IPS DF 4.7 (cell line): ENCODE data around the gene MED27.
"Not testable (repeated sequence)": the region's sequence is repeated elsewhere in the genome, so short reads cannot be mapped to it uniquely, and the experiment has no call there.

Experiments used
- DNase-seq: peaks from one replicate; pipeline ENCODE4 v3.0.0-alpha.2; 2013; ENCODE audit warnings: low spot score; ENCODE audit errors: extremely low read depth

Gene MED27

DNA sequence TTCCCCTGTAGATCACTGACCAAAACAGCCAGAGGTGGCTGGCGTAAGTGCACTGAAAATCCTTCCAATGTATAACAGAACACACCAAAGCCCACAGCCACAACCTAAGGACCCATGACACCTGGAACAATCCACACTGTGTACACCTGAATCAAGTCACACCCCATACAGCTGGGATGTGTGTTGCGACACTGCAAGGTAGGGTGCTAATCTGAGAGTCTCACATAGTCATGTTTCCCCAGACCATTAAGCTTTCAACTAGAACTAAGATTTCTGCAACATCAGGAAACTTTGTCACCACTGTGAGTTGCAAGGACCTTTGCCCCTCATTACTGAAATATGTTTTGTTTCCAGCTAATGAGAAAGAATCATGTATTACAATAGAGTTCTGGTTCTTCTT lies 59.4 kb downstream of the MED27 start:
- no peak for DNase-seq

DNA sequence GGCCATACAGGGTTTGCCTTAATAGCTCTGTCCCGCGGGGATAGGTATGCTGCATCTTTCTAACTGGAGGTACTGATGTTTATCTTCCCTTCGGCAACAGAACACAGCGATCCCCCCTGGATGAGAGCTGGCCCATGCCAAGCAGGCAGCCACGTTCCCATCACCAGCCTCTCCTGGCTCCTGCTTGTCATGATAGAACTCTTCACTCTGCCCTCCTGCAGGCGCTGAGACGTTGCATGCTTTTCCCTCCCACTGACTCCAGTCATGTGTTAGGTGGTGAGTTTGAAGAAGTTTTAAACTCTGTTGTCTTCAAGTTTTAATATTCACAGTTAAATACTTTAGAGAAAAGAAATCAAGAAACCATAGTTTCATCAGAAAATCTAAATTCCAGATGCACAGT lies 60.0 kb downstream of the MED27 start:
- DNase-seq = no peak

DNA sequence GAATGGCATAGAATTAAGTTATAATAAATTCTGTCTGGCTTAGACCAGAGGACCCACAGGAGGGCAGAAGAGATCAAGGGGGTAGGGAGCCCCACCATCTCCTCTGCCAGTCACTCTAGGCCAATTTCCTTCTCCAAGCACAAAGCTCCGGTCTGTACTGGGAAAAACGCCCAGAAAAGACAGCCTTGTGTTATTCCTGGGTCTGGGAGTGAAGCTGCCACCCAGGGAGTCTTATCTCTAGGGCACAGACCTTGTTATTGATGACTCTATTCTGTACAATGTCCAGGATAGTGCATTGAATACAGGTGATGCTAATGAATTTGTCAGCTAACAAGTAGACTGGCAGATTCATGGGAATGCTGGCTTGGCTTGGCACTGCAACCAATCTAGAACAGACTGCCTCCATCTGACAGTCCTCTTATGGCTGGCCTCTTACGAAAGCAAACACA lies 60.7 kb downstream of the MED27 start:
- no peak for DNase-seq

DNA sequence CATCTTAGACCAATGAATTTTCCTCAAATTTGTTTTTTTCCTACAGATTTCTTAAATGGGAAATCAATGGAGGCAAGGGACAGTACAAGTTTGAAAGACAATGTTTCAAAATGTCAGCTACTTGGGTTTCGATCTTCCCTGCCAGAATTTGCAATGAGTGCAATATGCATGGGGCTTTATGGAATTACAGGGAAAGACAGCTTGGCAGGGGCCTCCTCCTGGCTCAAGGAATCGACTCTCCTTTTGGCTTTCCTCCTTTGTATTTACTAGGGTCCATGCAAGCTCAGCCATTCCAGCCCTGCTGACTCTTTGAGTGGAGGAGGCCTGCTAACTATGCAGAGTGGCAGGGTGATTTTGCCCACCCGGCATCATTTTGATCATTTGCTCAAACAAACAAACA lies 63.2 kb downstream of the MED27 start:
- no peak for DNase-seq

DNA sequence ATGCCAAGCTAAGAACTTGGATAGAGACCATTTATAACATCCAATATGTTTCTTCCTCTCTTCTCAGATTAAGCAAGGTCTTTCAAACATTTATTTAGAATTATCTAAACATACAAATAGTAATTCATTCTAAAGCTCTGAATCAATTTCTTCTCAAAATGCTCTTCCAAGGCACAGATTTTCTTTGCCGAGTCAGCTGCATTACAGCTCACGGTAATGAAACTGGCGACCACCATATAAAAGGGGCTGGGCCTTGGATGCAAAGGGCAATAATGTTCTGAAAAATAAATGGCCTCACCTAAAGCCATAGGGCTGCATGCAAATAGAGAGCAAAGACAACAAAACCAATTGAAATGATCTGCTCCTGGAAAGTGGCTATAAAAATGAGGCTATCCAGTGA lies 63.8 kb downstream of the MED27 start:
- no peak for DNase-seq

DNA sequence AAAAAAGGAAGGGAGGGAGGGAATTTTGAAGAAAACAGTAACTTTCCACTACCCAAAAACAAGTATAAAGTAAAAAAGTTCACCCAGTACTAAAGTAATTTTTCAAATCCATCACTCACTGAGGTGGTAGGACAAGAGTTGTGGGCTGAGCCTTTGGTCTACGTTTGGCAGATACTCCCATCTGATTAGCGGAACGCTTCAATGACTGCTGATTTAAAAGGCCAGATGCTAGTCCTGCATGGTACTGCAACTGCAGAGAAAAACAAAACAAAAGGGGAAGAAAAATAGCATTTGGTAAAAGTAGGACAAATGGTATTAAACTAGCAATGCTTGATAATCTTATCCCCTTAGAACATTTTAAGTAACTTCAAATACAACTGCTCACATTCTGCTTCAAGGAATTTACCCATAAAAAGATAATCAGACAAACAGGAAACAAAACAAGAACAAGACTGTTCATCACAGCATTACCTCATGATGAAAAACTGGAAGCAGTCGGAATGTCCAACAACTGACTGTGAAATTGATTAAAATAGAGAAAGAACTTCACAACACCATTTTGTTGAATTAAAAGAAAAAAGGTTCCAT lies 65.4 kb downstream of the MED27 start:
- DNase-seq = no peak

DNA sequence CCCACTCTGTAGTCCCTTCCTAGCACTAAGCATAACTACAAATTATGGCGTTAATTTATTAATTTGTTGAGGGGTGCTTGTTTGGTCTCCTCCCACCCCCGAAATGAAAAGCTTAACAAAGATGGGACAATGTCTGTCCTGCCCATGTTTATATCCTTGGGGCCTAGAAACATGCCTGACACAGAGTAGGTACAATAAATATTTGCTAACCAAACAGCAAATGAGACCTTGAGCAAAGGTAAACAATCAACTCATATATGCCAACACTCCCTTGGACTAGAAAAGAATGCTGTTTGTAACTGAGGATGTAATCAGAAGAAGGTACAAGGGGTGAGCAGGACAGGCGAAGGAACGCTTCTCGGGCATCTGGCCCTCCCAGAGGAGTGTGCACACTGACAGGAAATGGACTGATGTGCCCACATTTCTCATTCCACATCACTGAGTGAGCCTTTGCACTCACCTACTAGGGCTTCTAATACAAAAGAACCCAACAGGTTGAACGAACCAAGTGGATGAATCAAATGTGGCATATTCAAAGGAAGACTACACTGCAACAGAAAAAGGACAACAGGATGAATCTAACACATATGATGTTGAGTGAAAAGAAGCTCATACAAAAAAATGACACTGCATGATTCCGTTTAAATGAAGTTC lies 66.8 kb downstream of the MED27 start:
- DNase-seq = no peak

DNA sequence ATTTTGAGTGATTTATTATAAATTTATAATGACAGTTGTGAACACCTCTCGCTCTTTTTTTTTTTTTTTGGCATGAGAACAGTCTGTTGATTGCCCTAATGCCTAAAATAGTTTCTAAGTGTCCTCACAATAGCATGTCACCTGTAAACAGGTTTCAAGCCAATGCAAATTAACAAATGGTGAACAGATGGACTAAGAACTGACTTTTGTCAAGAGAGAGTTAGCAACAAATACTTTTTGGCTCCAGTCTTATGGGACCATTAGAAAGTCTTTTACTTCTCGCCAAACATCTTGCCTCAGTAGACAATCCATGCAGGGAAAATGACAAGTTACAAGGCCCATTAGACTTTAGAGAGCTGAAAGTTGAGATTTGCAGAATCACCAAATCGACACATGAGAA lies 67.8 kb downstream of the MED27 start:
- no peak for DNase-seq

DNA sequence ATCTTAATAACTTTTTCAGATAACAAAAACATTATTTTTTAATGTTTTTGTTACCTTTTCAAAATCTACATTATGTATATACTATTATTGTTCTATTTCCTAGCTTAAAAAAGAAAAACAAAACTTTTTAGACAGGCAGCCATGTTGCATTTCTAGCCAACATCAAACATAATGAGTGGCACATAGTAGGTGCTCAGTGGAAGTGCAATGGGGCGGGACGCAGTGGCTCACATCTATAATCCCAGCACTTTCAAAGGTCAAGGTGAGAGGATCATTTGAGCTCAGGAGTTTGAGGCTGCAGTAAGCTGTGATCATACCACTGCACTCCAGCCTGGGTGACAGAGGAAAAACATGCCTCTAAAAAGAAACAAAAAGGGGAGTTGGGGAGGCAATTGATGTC lies 68.4 kb downstream of the MED27 start:
- DNase-seq = no peak

DNA sequence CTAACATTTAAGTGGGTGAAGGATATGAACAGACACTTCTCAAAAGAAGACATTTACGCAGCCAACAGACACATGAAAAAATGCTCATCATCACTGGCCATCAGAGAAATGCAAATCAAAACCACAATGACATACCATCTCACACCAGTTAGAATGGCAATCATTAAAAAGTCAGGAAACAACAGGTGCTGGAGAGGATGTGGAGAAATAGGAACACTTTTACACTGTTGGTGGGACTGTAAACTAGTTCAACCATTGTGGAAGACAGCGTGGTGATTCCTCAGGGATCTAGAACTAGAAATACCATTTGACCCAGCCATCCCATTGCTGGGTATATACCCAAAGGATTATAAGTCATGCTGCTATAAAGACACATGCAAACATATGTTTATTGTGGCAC lies 69.5 kb downstream of the MED27 start:
- DNase-seq = not testable (repeated sequence)

DNA sequence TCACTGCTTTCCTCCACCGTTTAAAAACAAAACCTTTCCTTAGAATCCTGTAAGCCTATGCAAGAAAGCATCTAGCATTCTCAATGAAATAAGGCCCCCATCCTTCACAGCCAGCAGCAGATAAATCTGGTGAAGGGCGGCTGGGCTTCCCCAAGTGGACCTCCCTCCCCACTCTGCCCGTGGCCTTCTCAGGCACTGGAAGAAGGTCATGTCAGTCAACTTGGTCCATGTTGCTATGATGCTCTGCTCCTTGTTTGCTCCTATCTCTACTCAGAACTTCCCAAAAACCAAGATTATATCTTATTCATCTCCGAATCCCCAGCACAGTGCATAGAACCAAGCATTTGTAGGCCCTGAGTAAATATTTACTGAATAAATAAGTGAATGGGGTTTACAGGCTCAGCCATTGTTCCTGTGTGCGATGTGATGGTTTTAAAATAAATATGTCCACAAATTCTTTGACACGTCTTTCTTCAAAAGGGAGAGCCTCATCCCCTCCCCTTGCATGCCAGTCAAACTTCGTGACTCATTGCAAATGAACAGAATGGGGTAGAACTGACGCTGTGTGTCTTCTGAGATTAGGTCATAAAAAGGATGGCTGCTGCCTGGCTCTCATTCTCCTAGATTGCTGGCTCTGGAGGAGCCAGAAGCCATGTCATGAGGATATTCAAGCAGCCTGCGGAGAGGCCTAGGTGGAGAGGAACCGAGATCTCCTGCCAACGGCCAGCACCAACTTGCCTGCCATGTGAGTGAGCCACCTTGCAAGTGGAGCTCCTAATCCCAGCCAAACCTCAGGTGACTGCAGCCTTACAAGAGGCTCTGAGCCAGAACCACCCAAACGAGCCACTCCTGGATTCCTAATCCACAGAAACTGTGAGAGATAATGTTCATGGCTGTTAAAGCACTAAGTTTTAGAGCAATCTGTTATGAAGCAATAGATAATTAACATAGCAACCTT lies 70.5 kb downstream of the MED27 start:
- DNase-seq = no peak

DNA sequence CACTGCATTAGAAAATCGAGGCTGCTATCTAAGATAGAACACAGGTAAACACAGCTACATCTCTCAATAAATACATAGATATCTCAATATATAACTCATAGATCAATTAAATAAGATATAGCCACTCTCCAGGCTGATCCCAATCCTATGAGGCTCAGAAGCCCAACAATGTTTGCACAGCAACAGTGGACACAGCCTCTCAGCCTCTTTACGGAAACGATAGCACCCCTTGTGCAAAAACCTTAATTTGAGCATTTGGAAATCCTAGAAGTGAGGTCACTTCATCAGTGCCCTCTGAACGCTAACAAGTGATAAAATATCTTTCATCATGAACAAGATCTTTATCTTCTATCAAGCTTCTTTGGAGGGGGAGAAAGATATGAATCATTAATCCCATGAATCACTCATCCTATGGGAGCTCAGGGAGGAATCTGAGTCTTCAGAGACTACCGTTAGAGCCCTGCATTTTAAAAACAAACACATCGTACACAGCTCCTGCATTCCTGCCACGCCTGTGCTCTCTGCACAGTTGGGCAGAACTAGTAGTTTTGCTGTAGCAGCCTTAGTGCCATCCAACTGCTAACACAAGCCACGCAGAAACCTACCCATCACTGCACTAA lies 71.4 kb downstream of the MED27 start:
- no peak for DNase-seq

DNA sequence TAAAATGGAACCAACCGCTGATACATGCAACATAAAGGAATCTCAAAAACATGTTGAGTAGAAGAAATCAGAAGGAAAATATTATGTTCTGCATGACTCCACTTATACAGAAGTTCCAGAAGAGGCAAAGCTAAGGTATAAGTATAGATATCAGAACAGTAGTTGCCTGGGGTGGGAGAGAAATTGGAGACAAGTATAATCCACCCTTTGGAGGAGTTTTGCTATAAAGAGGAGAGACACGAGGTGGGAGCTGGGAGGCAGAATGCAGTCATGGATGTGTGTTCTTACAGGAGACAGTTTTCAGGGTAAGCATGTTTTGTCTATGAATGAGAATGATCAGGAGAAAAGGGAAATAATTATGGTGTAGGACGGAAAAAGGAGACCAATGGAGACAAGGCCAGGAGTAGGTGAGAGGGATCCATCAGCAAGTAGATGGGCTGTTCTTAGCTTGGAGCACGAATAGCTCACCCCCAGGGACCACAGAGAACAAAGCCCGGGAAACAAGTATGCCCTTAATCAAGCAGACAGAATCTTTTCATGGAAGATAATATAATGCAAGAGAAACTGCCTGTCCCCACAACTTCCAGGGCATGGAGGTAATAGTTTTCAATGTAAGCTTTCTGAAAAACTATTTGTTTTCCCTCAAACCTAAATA lies 72.2 kb downstream of the MED27 start:
- DNase-seq = no peak

DNA sequence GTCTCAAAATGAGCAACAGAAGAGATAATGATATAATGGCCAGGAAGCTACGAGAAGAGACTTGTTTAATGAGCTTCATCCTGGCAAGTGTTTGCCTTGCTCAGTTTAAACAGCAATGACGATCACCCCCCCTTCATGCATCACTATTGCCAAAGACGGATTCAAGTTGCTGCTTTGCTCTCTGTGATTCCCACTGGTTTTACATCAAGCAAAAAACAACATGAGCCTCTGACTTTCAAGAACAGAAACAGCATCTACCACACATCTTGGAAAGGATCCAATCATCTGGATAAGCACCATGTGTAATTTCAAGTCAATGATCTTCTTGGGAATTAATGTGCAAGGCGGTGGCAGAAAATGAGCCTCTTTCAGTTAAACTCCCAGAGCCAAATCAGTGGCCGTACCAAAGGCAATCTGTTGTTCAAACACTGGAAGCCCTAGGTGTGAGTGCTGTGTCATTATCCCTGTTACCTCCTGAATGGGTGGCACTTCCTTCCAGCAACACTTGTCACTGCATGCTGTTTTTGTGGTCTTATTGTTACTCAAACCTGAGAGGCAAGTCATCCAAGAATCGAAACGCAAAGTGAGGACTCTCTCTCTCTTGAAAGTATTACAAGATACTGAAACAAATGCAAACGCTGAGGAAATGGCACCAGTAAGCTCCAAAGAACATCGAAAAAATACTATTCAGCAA lies 72.8 kb downstream of the MED27 start:
- no peak for DNase-seq

DNA sequence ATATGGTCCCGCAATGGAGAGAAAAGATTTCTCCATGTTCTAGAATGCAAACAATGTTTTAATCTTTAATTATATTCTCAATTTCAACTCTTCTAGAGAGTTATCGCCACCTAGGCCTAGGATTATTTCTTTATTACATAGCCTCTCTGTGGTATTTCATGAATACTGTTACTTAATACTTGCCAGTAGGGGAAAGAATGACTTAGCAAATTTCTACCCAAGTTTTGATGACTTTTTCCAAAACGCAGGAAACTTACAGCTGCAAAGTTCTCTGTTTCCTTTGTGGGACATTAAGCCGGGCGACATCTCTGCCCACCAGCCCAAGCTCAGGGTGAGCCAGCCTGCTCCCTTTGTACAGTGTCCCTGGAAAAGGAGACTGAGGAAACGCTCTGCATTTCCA lies 73.8 kb downstream of the MED27 start:
- no peak for DNase-seq

DNA sequence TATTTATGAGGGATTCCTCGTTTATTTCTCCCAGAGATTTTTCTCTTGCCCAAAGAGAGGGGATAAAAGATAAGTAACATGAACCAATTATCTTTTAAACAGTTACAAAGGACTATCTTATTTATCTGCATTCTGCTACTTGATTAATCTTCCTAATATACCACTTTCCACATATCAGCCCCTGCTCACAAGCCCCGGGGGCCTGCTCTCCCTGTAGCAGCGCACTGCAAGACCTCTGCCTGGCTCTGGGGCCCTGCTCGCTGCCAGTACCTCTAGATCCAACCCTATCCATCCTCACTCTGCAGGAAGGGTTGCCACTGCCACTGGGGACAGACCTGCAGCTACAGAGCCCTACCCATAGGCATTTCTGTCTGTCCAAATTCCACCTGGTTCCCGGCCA lies 75.3 kb downstream of the MED27 start:
- DNase-seq = no peak

DNA sequence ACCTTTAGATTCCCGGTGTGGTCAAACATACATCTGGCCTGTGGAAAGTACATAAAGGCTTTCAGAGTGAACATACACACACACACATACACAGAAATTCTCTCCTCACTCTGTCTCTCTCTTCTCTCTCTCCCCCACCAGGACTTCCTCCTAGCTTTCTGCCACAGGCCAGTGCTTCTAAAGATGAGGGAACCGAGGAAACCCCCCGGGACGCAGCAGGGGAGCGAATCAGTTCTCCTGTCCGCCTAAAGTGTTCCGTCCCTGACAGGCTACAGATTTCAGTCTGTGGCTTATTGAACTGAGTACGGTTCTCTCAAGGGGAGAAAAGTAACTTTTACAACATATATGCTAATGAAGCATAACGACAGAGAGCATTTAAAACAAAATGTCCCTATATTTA lies 75.8 kb downstream of the MED27 start:
- DNase-seq = no peak

DNA sequence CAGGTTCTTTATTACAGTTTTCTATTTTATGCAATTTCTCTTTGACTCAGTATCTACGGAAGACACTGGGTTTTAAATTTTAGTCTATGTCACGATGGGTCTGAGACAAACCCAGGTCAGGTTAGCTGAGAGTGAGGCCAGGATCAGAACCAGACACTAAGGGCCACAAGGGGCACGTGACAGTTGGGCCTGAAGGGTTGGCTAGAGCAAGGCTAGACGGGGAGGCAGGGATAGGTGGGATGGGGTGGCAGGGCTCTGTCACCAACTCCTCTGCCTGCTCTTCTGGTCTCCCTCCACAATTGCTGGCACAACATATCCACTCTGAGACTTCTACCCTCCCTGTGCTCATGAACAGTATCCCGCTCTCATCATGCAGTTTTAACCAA lies 76.4 kb downstream of the MED27 start:
- DNase-seq = no peak

DNA sequence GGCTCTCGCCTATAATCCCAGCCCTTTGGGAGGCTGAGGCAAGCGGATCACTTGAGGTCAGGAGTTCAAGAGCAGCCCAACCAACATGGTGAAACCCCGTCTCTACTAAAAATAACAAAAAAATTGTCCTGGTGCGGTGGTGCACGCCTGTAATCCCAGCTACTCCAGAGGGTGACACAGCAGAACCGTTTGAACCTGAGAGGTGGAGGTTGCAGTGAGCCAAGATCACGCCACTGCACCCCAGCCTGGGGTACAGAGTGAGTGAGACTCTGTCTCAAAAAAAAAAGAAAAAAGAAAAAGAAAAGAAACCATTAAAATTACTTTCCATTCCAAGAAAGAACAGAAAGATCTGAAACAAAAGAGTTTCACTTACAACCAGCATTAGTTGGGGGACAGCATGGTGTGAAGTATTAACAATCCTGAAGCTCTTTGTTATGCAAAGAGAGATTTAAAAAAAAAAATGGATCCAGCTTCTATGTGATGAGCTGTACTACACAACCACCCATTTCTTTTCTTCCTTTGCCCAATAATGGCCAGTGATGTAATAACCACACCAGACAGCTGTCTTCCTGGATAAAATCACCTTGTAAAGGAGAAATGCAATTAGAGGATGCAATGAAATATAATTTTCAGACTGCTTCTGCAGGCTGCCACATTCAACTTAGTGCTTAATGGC lies 76.9 kb downstream of the MED27 start:
- DNase-seq = no peak

DNA sequence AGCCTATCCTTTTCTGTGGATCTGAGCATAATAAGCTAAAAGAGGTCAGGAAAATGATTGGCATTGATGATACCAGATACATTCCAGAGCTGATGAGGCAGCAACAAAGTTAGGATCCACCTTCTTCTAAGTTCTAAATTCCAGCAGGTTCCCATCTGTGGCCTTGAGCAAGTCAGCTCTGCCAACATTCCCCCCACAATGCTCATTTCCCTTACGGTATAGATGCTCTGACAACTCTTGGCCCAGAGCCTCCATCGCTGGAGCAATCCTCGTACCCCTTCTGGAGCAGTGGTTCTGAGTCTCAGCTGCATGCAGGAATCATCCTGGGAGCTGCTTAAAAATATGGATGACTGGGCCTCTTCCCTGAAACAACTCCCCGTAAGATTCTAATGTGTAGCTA lies 78.1 kb downstream of the MED27 start:
- DNase-seq = no peak
